Measurements from ENCODE around the gene ACOT11. TPM values are rescaled to one million over a fixed set of nuclear protein-coding genes. Genes with fewer than 3 reads are reported as not detected.

ACOT11 gene
- total and polyA plus RNA-seq, 2 experiments from 2014 or later = 23.8 to 33.4 TPM

- Histone ChIP-seq H3K27me3 (no peaks in the 10 kb centered on the region), H3K36me3 (no peaks in the 10 kb centered on the region), H3K4me3 (no peak overlapping the region), H3K27ac (no peak overlapping the region), H3K9me3 (ENCODE audit: low read depth) (no peaks in the 10 kb centered on the region), H3K4me1 (ENCODE audit: low read depth) (no peaks in the 10 kb centered on the region)
- TF ChIP-seq CTCF (IDR thresholded peaks at IDR 0.05; ENCODE audit: low read depth, low read length) = no peak
- no peak for DNase-seq (ENCODE audit: low read depth in 1 of 2, low spot score in 1 of 2)
These were observed 62.0 kb downstream of the ACOT11 start for GRCh38 chr1:54610048-54610447.

GRCh38 chr1:54610601-54611580 is 62.9 kb downstream of the ACOT11 start:
- no peak for TF ChIP-seq CTCF (IDR thresholded peaks at IDR 0.05; ENCODE audit: low read depth, low read length)
- Histone ChIP-seq H3K9me3 (ENCODE audit: low read depth) (no peaks in the 10 kb centered on the region), H3K4me1 (ENCODE audit: low read depth) (no peaks in the 10 kb centered on the region), H3K36me3 (no peaks in the 10 kb centered on the region), H3K27ac (no peak overlapping the region), H3K4me3 (no peak overlapping the region), H3K27me3 (no peaks in the 10 kb centered on the region)
- DNase-seq (ENCODE audit: low read depth in 1 of 2, low spot score in 1 of 2) = no peak

GRCh38 chr1:54611621-54612020 is 63.6 kb downstream of the ACOT11 start:
- no peaks in the 10 kb centered on the region for H3K36me3 ChIP-seq
- DNase-seq (ENCODE audit: low read depth in 1 of 2, low spot score in 1 of 2) = no peak
- H3K27me3 ChIP-seq = no peaks in the 10 kb centered on the region

GRCh38 chr1:54614024-54614423 is 66.0 kb downstream of the ACOT11 start:
- no peaks in the 10 kb centered on the region for H3K4me1 ChIP-seq (ENCODE audit: low read depth)
- DNase-seq (ENCODE audit: low read depth in 1 of 2, low spot score in 1 of 2) = no peak
- no peak overlapping the region for H3K4me3 ChIP-seq
- no peak overlapping the region for H3K27ac ChIP-seq
- TF ChIP-seq CTCF (IDR thresholded peaks at IDR 0.05; ENCODE audit: low read depth, low read length) = no peak
- no peaks in the 10 kb centered on the region for H3K36me3 ChIP-seq
- no peaks in the 10 kb centered on the region for H3K9me3 ChIP-seq (ENCODE audit: low read depth)
- no peaks in the 10 kb centered on the region for H3K27me3 ChIP-seq

More at GRCh38 chr1:54611621-54612020, 63.6 kb downstream of the ACOT11 start:
- H3K4me1 ChIP-seq (ENCODE audit: low read depth) = no peaks in the 10 kb centered on the region
- H3K4me3 ChIP-seq = no peak overlapping the region
- H3K9me3 ChIP-seq (ENCODE audit: low read depth) = no peaks in the 10 kb centered on the region
- TF ChIP-seq CTCF (IDR thresholded peaks at IDR 0.05; ENCODE audit: low read depth, low read length) = no peak
- no peak overlapping the region for H3K27ac ChIP-seq

GRCh38 chr1:54614563-54614962 is 66.5 kb downstream of the ACOT11 start:
- no peak for TF ChIP-seq CTCF (IDR thresholded peaks at IDR 0.05; ENCODE audit: low read depth, low read length)
- no peak overlapping the region for H3K27ac ChIP-seq
- no peaks in the 10 kb centered on the region for H3K27me3 ChIP-seq
- no peak overlapping the region for H3K4me3 ChIP-seq
- H3K9me3 ChIP-seq (ENCODE audit: low read depth) = no peaks in the 10 kb centered on the region
- H3K36me3 ChIP-seq = no peaks in the 10 kb centered on the region
- DNase-seq (ENCODE audit: low read depth in 1 of 2, low spot score in 1 of 2) = no peak
- H3K4me1 ChIP-seq (ENCODE audit: low read depth) = no peaks in the 10 kb centered on the region
